Anterior cingulate cortex (tissue), 58 donors: ENCODE results near the gene TAOK2.

Experiments used
- DNase-seq, 58 donors: peaks; one replicate each; lab custom pipeline; 2025; lab: John Stamatoyannopoulos, UW

TAOK2 gene

DNA sequence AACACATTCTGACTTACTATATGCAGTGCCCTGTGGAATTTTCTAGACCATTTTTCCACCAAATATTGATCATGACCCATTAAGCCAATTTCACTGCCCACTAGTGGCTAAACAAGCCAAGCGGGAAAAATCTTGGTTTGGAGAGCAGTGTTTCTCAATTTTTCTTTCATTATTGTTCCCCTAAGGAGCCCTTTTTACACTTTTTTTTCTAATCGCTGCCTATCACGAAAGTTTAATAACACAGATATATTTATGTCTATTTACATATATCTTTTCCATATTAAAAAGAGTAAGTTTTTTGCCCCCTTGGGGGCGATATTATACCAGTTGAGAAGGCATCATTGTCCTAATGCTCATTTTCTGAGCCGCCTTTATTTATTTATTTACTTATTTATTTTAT is 68.2 kb downstream of the TAOK2 start:
- no peak for DNase-seq
